Tibial nerve (tissue), 4 donors: ENCODE results near the gene B4GALT5. TPM values are rescaled to one million over a fixed set of nuclear protein-coding genes. Genes with fewer than 3 reads are reported as not detected.

Experiments used
- DNase-seq, 2 donors: peaks; one replicate each; pipeline ENCODE4 v3.0.0-alpha.2; 2019; ENCODE audit warnings: low spot score in 2 of 2
- H3K27ac ChIP-seq, 4 donors: fragments of 200-600 bp; sonication (generic) in 3 of 4; one replicate each; pipeline ENCODE4 v1.5.1; 2017 to 2019; ENCODE audit warnings: mild to moderate bottlenecking in 1 of 4
- H3K27me3 ChIP-seq, 2 donors: fragments of 200-600 bp; sonication (generic) in 1 of 2; one replicate each; pipeline versions ENCODE4 v1.5.1 to v1.6.0; 2017 to 2019
- H3K36me3 ChIP-seq, 3 donors: fragments of 200-600 bp; sonication (generic); one replicate each; pipeline ENCODE4 v1.5.1; 2018 to 2019
- H3K4me1 ChIP-seq, 4 donors: fragments of 200-600 bp; sonication (generic) in 3 of 4; one replicate each; pipeline ENCODE4 v1.5.1; 2017 to 2019
- H3K4me3 ChIP-seq, 4 donors: fragments of 200-600 bp; sonication (generic) in 3 of 4; one replicate each; pipeline ENCODE4 v1.5.1; 2017 to 2019; ENCODE audit warnings: mild to moderate bottlenecking in 1 of 4, moderate library complexity in 1 of 4
- H3K9me3 ChIP-seq, 4 donors: fragments of 200-600 bp; sonication (generic) in 3 of 4; one replicate each; pipeline ENCODE4 v1.5.1; 2017 to 2019
- CTCF ChIP-seq, 5 experiments: fragments of 200-600 bp in 3 of 5; fragments of 450-650 bp in 2 of 5; sonication (generic) in 3 of 5; IDR thresholded peaks; one replicate each; pipeline ENCODE4 v1.5.1; 2016 to 2019; ENCODE audit warnings: antibody characterized with exemption in 5 of 5, mild to moderate bottlenecking in 3 of 5, moderate library complexity in 2 of 5
- EP300 ChIP-seq, 2 donors: sonication (generic); formaldehyde crosslinking; IDR thresholded peaks; one replicate each; pipeline ENCODE4 v1.6.1; 2017; ENCODE audit warnings: antibody characterized with exemption in 2 of 2, mild to moderate bottlenecking in 1 of 2
- POLR2A ChIP-seq, 2 donors: fragments of 450-650 bp; IDR thresholded peaks; one replicate each; pipeline ENCODE4 v1.6.1; 2017; ENCODE audit warnings: antibody characterized with exemption in 2 of 2, mild to moderate bottlenecking in 2 of 2, moderate library complexity in 2 of 2
- WGBS, 2 donors: methylation state at CpG; one replicate each; pipeline ENCODE4 v1.1.5; 2018; 5-methylcytosine and 5-hydroxymethylcytosine counted together
- total RNA-seq, 4 donors: library from RNA; depleted of rRNA; stranded (reverse); fragments of >200 nt; gene quantifications; one replicate each; pipeline ENCODE4 v1.1.0, GENCODE V29; 2016

The B4GALT5 gene
- total RNA-seq, 4 donors from 2014 or later: 13.6 to 25.2 (median 20.7) TPM

- H3K4me3 ChIP-seq: no peak overlapping the region
- peaks cover 0 to 8% (median 6%) of the 10 kb centered on the region in 4 donors for H3K4me1 ChIP-seq
- no peaks in the 10 kb centered on the region for H3K27me3 ChIP-seq
- TF ChIP-seq CTCF (IDR thresholded peaks at IDR 0.05): no peak
- TF ChIP-seq EP300 (IDR thresholded peaks at IDR 0.05): no peak
- TF ChIP-seq POLR2A (IDR thresholded peaks at IDR 0.05): no peak
- 72 to 81% methylated on average over 9 of the region's 9 CpGs for WGBS, 2 donors
- no peak overlapping the region for H3K27ac ChIP-seq
- no peak for DNase-seq
- no peaks in the 10 kb centered on the region for H3K9me3 ChIP-seq
- no peaks in the 10 kb centered on the region for H3K36me3 ChIP-seq
Measured at GRCh38 chr20:49742948-49743347, 29.3 kb upstream of the B4GALT5 start.

- DNase-seq: no peak
- TF ChIP-seq EP300 (IDR thresholded peaks at IDR 0.05): no peak
- no peaks in the 10 kb centered on the region for H3K36me3 ChIP-seq
- no peaks in the 10 kb centered on the region for H3K27me3 ChIP-seq
- no peak overlapping the region for H3K27ac ChIP-seq
- H3K4me3 ChIP-seq: no peak overlapping the region
- H3K4me1 ChIP-seq: no peaks in the 10 kb centered on the region
- 84% methylated on average over 8 of the region's 8 CpGs for WGBS, 2 donors
- no peaks in the 10 kb centered on the region for H3K9me3 ChIP-seq
Measured at GRCh38 chr20:49741977-49742376, 28.3 kb upstream of the B4GALT5 start.

- Histone ChIP-seq H3K9me3 (no peaks in the 10 kb centered on the region), H3K27me3 (no peaks in the 10 kb centered on the region), H3K27ac (no peak overlapping the region), H3K4me1 (no peaks in the 10 kb centered on the region), H3K4me3 (no peak overlapping the region), H3K36me3 (no peaks in the 10 kb centered on the region)
- no peak for DNase-seq
- 87 to 93% methylated on average over 5 of the region's 5 CpGs for WGBS, 2 donors
- TF ChIP-seq EP300 (IDR thresholded peaks at IDR 0.05) (no peak), POLR2A (IDR thresholded peaks at IDR 0.05) (no peak), CTCF (IDR thresholded peaks at IDR 0.05) (no peak)
Measured at GRCh38 chr20:49740807-49741206, 27.1 kb upstream of the B4GALT5 start.

- TF ChIP-seq CTCF (IDR thresholded peaks at IDR 0.05) (no peak), POLR2A (IDR thresholded peaks at IDR 0.05) (no peak), EP300 (IDR thresholded peaks at IDR 0.05) (no peak)
- Histone ChIP-seq H3K27ac (no peak overlapping the region), H3K4me1 (no peaks in the 10 kb centered on the region), H3K36me3 (no peaks in the 10 kb centered on the region), H3K4me3 (no peak overlapping the region), H3K27me3 (no peaks in the 10 kb centered on the region), H3K9me3 (no peaks in the 10 kb centered on the region)
- 63 to 66% methylated on average over 3 to 6 of the region's 6 CpGs for WGBS, 2 donors
- no peak for DNase-seq
Measured at GRCh38 chr20:49739042-49739441, 25.4 kb upstream of the B4GALT5 start.

GRCh38 chr20:49737260-49737659, 23.6 kb upstream of the B4GALT5 start:
- no peak overlapping the region for H3K27ac ChIP-seq
- H3K4me1 ChIP-seq: no peaks in the 10 kb centered on the region
- no peak for DNase-seq
- TF ChIP-seq EP300 (IDR thresholded peaks at IDR 0.05): no peak
- TF ChIP-seq CTCF (IDR thresholded peaks at IDR 0.05): no peak
- TF ChIP-seq POLR2A (IDR thresholded peaks at IDR 0.05): no peak
- no peaks in the 10 kb centered on the region for H3K27me3 ChIP-seq
- no peak overlapping the region for H3K4me3 ChIP-seq
- H3K9me3 ChIP-seq: no peaks in the 10 kb centered on the region
- 55 to 62% methylated on average over 2 of the region's 2 CpGs for WGBS, 2 donors
- no peaks in the 10 kb centered on the region for H3K36me3 ChIP-seq

GRCh38 chr20:49729780-49730179, 16.1 kb upstream of the B4GALT5 start:
- no peak overlapping the region for H3K4me3 ChIP-seq
- TF ChIP-seq CTCF (IDR thresholded peaks at IDR 0.05) (no peak), EP300 (IDR thresholded peaks at IDR 0.05) (no peak), POLR2A (IDR thresholded peaks at IDR 0.05) (no peak)
- no peaks in the 10 kb centered on the region for H3K9me3 ChIP-seq
- H3K27me3 ChIP-seq: no peaks in the 10 kb centered on the region
- no peaks in the 10 kb centered on the region for H3K36me3 ChIP-seq
- no peak for DNase-seq
- WGBS, 2 donors: 85 to 91% methylated on average over 3 of the region's 3 CpGs
- no peak overlapping the region for H3K27ac ChIP-seq
- peaks cover 0 to 8% (median 1%) of the 10 kb centered on the region in 4 donors for H3K4me1 ChIP-seq
